Activated T-helper 17 cell treated with anti-CD3 and anti-CD28 coated beads, Interleukin-2, amount 50 U/mL, for 72 hours (primary cell): ENCODE measurements around the gene EBF3. TPM values are rescaled to one million over a fixed set of nuclear protein-coding genes. Genes with fewer than 3 reads are reported as not detected.

Source experiments
- ATAC-seq: fragments of 150-1000 bp; cut with Tn5 transposase; replicated peaks from 2 replicates; pipeline ENCODE4 v1.10.0; 2021; ENCODE audit warnings: mild to moderate bottlenecking, moderate library complexity
- H3K27ac Mint-ChIP-seq: one replicate; pipeline ENCODE4 v1.8.0; 2022; ENCODE audit warnings: mixed read lengths
- H3K27me3 Mint-ChIP-seq: one replicate; pipeline ENCODE4 v1.8.0; 2022; ENCODE audit warnings: mixed read lengths
- H3K36me3 Mint-ChIP-seq: one replicate; pipeline ENCODE4 v1.8.0; 2022; ENCODE audit warnings: low read depth, mild to moderate bottlenecking, mixed read lengths
- H3K4me1 Mint-ChIP-seq: one replicate; pipeline ENCODE4 v1.8.0; 2022; ENCODE audit warnings: mixed read lengths
- H3K4me3 Mint-ChIP-seq: one replicate; pipeline ENCODE4 v1.8.0; 2022; ENCODE audit warnings: mild to moderate bottlenecking, mixed read lengths
- H3K9me3 Mint-ChIP-seq: one replicate; pipeline ENCODE4 v1.8.0; 2022; ENCODE audit warnings: mixed read lengths
- total RNA-seq, 2 donors: library from RNA; stranded (reverse); gene quantifications; one replicate each; pipeline ENCODE4 v1.2.3, GENCODE V29; 2022

EBF3 gene
- total RNA-seq, 2 donors from 2014 or later: not detected

- no peaks in the 10 kb centered on the region for H3K36me3 Mint-ChIP-seq
- no peaks in the 10 kb centered on the region for H3K4me1 Mint-ChIP-seq
- H3K27ac Mint-ChIP-seq: no peak overlapping the region
- H3K27me3 Mint-ChIP-seq: no peaks in the 10 kb centered on the region
- H3K4me3 Mint-ChIP-seq: no peak overlapping the region
- ATAC-seq: no peak
- no peaks in the 10 kb centered on the region for H3K9me3 Mint-ChIP-seq
Observed at GRCh38 chr10:129912166-129912917, 51.7 kb downstream of the EBF3 start.

GRCh38 chr10:129911451-129912165, 52.5 kb downstream of the EBF3 start:
- Mint-ChIP-seq H3K27me3 (no peaks in the 10 kb centered on the region), H3K36me3 (no peaks in the 10 kb centered on the region), H3K4me3 (no peak overlapping the region), H3K4me1 (no peaks in the 10 kb centered on the region), H3K9me3 (no peaks in the 10 kb centered on the region), H3K27ac (no peak overlapping the region)
- no peak for ATAC-seq

GRCh38 chr10:129910861-129911260, 53.2 kb downstream of the EBF3 start:
- H3K9me3 Mint-ChIP-seq: no peaks in the 10 kb centered on the region
- no peaks in the 10 kb centered on the region for H3K36me3 Mint-ChIP-seq
- no peak for ATAC-seq

GRCh38 chr10:129909531-129910256, 54.4 kb downstream of the EBF3 start:
- no peak for ATAC-seq
- Mint-ChIP-seq H3K4me1 (no peaks in the 10 kb centered on the region), H3K36me3 (no peaks in the 10 kb centered on the region), H3K27ac (no peak overlapping the region), H3K27me3 (no peaks in the 10 kb centered on the region), H3K9me3 (no peaks in the 10 kb centered on the region), H3K4me3 (no peak overlapping the region)

More at GRCh38 chr10:129910861-129911260, 53.2 kb downstream of the EBF3 start:
- no peaks in the 10 kb centered on the region for H3K4me1 Mint-ChIP-seq
- no peak overlapping the region for H3K27ac Mint-ChIP-seq
- no peaks in the 10 kb centered on the region for H3K27me3 Mint-ChIP-seq
- no peak overlapping the region for H3K4me3 Mint-ChIP-seq

GRCh38 chr10:129909080-129909479, 55.0 kb downstream of the EBF3 start:
- no peaks in the 10 kb centered on the region for H3K36me3 Mint-ChIP-seq
- H3K27ac Mint-ChIP-seq: no peak overlapping the region
- peaks cover 5% of the 10 kb centered on the region for H3K27me3 Mint-ChIP-seq
- no peaks in the 10 kb centered on the region for H3K9me3 Mint-ChIP-seq
- H3K4me3 Mint-ChIP-seq: no peak overlapping the region
- ATAC-seq: no peak
- H3K4me1 Mint-ChIP-seq: no peaks in the 10 kb centered on the region

GRCh38 chr10:129908406-129908805, 55.7 kb downstream of the EBF3 start:
- no peaks in the 10 kb centered on the region for H3K36me3 Mint-ChIP-seq
- H3K4me3 Mint-ChIP-seq: no peak overlapping the region
- ATAC-seq: no peak
- H3K4me1 Mint-ChIP-seq: no peaks in the 10 kb centered on the region
- no peak overlapping the region for H3K27ac Mint-ChIP-seq
- no peaks in the 10 kb centered on the region for H3K9me3 Mint-ChIP-seq
- peaks cover 5% of the 10 kb centered on the region for H3K27me3 Mint-ChIP-seq

GRCh38 chr10:129905553-129905952, 58.5 kb downstream of the EBF3 start:
- ATAC-seq: no peak
- peaks cover 8% of the 10 kb centered on the region for H3K27me3 Mint-ChIP-seq

GRCh38 chr10:129904323-129904722, 59.8 kb downstream of the EBF3 start:
- H3K9me3 Mint-ChIP-seq: no peaks in the 10 kb centered on the region
- peaks cover 14% of the 10 kb centered on the region for H3K27me3 Mint-ChIP-seq
- no peaks in the 10 kb centered on the region for H3K4me1 Mint-ChIP-seq
- no peak for ATAC-seq
- no peak overlapping the region for H3K27ac Mint-ChIP-seq
- H3K36me3 Mint-ChIP-seq: no peaks in the 10 kb centered on the region
- no peak overlapping the region for H3K4me3 Mint-ChIP-seq

More at GRCh38 chr10:129905553-129905952, 58.5 kb downstream of the EBF3 start:
- Mint-ChIP-seq H3K27ac (no peak overlapping the region), H3K4me1 (no peaks in the 10 kb centered on the region), H3K4me3 (no peak overlapping the region), H3K36me3 (no peaks in the 10 kb centered on the region), H3K9me3 (no peaks in the 10 kb centered on the region)

GRCh38 chr10:129901389-129902006, 62.6 kb downstream of the EBF3 start:
- Mint-ChIP-seq H3K9me3 (no peaks in the 10 kb centered on the region), H3K27ac (no peak overlapping the region), H3K4me3 (no peak overlapping the region), H3K4me1 (no peaks in the 10 kb centered on the region), H3K27me3 (peaks cover 27% of the 10 kb centered on the region), H3K36me3 (no peaks in the 10 kb centered on the region)
- no peak for ATAC-seq

- Mint-ChIP-seq H3K9me3 (no peaks in the 10 kb centered on the region), H3K27ac (no peak overlapping the region), H3K27me3 (peaks cover 29% of the 10 kb centered on the region), H3K36me3 (no peaks in the 10 kb centered on the region), H3K4me1 (no peaks in the 10 kb centered on the region), H3K4me3 (no peak overlapping the region)
- no peak for ATAC-seq
Observed at GRCh38 chr10:129900825-129901224, 63.2 kb downstream of the EBF3 start.

GRCh38 chr10:129899276-129900130, 64.6 kb downstream of the EBF3 start:
- no peak for ATAC-seq
- no peaks in the 10 kb centered on the region for H3K9me3 Mint-ChIP-seq
- no peaks in the 10 kb centered on the region for H3K36me3 Mint-ChIP-seq
- H3K27ac Mint-ChIP-seq: no peak overlapping the region
- peaks cover 32% of the 10 kb centered on the region for H3K27me3 Mint-ChIP-seq
- H3K4me1 Mint-ChIP-seq: no peaks in the 10 kb centered on the region
- no peak overlapping the region for H3K4me3 Mint-ChIP-seq

GRCh38 chr10:129898706-129899268, 65.3 kb downstream of the EBF3 start:
- Mint-ChIP-seq H3K27ac (no peak overlapping the region), H3K36me3 (no peaks in the 10 kb centered on the region), H3K9me3 (no peaks in the 10 kb centered on the region), H3K4me3 (no peak overlapping the region), H3K4me1 (no peaks in the 10 kb centered on the region), H3K27me3 (peaks cover 27% of the 10 kb centered on the region)
- ATAC-seq: no peak

- Mint-ChIP-seq H3K27me3 (peaks cover 27% of the 10 kb centered on the region), H3K27ac (no peak overlapping the region)
- ATAC-seq: no peak
Observed at GRCh38 chr10:129897871-129898626, 66.0 kb downstream of the EBF3 start.

More at GRCh38 chr10:129897871-129898626, 66.0 kb downstream of the EBF3 start:
- no peaks in the 10 kb centered on the region for H3K4me1 Mint-ChIP-seq
- no peaks in the 10 kb centered on the region for H3K9me3 Mint-ChIP-seq
- H3K36me3 Mint-ChIP-seq: no peaks in the 10 kb centered on the region
- no peak overlapping the region for H3K4me3 Mint-ChIP-seq
